ENCODE results near the gene SIAH2. TPM values are rescaled to one million over a fixed set of nuclear protein-coding genes. Genes with fewer than 3 reads are reported as not detected.

SIAH2 gene
- polyA plus RNA-seq, 1 of the 3 experiments (the other 2 are of a cell fraction), result 18.4 TPM

GRCh38 chr3:150806185-150806835 is 43.3 kb upstream of the SIAH2 start:
- ChIA-PET POLR2A (no interaction called here), CTCF (interaction anchor here (4.0 kb wide), 1 partner anchor 19 kb away, joined by 20 read pairs; no protein-coding TSS in a partner anchor)
- Histone ChIP-seq H3K79me2 (ENCODE audit: insufficient read depth) (no peaks in the 10 kb centered on the region), H3K36me3 (replicated peaks in 1 of 2; ENCODE audit: control insufficient read depth in 1 of 2, insufficient read depth in 2 of 2, low read length in 1 of 2) (no peaks in the 10 kb centered on the region), H3K27ac (ENCODE audit: low read depth in 2 of 2, low read length in 1 of 2) (no peak overlapping the region), H3K9me2 (0 out of 2 replicates have a peak, but pooled peaks cover 3% of the 10 kb centered on the region), H3K4me3 (ENCODE audit: low read depth in 2 of 2, low read length in 1 of 2) (no peak overlapping the region), H4K20me1 (ENCODE audit: insufficient read depth) (no peaks in the 10 kb centered on the region), H3K9ac (no peak overlapping the region), H3K4me1 (ENCODE audit: control insufficient read depth in 1 of 2, insufficient read depth in 2 of 2, low read depth in 1 of 2, low read length in 1 of 2) (no peaks in the 10 kb centered on the region), H3K4me2 (no peak overlapping the region), H2AFZ (ENCODE audit: low read depth) (no peak overlapping the region), H3K9me3 (no peaks in the 10 kb centered on the region), H3K27me3 (ENCODE audit: insufficient read depth) (peaks cover 43% of the 10 kb centered on the region), H3F3A (replicated peaks; ENCODE audit: insufficient read depth) (no peaks in the 10 kb centered on the region)
- 33% methylated on average over 5 of the region's 5 CpGs for WGBS (ENCODE audit: low lambda C conversion rate)
- TF ChIP-seq, protein P1, sequence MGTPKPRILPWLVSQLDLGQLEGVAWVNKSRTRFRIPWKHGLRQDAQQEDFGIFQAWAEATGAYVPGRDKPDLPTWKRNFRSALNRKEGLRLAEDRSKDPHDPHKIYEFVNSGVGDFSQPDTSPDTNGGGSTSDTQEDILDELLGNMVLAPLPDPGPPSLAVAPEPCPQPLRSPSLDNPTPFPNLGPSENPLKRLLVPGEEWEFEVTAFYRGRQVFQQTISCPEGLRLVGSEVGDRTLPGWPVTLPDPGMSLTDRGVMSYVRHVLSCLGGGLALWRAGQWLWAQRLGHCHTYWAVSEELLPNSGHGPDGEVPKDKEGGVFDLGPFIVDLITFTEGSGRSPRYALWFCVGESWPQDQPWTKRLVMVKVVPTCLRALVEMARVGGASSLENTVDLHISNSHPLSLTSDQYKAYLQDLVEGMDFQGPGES (IDR thresholded peaks at IDR 0.05; ENCODE audit: low read depth, low read length), result no peak
- TF ChIP-seq NFIC (IDR thresholded peaks at IDR 0.05; ENCODE audit: borderline replicate concordance) (no peak), MEF2A (IDR thresholded peaks at IDR 0.05; ENCODE audit: borderline replicate concordance, low read depth) (no peak), EZH2phosphoT487 (IDR thresholded peaks at IDR 0.05; ENCODE audit: borderline replicate concordance, low read depth) (no peak), TEAD4 (IDR thresholded peaks at IDR 0.05; ENCODE audit: borderline replicate concordance, insufficient read depth) (no peak)
- DNase-seq, result no peak

GRCh38 chr3:150805354-150805753 is 42.4 kb upstream of the SIAH2 start:
- H3K4me1 ChIP-seq (ENCODE audit: control insufficient read depth in 1 of 2, insufficient read depth in 2 of 2, low read depth in 1 of 2, low read length in 1 of 2), result no peaks in the 10 kb centered on the region
- POLR2A ChIA-PET, result no interaction called here
- no peak overlapping the region for H3K4me3 ChIP-seq (ENCODE audit: low read depth in 2 of 2, low read length in 1 of 2)
- DNase-seq, result no peak
- H3K27me3 ChIP-seq (ENCODE audit: insufficient read depth), result peaks cover 38% of the 10 kb centered on the region
- no peak overlapping the region for H2AFZ ChIP-seq (ENCODE audit: low read depth)
- no peaks in the 10 kb centered on the region for H3K9me3 ChIP-seq
- H3K79me2 ChIP-seq (ENCODE audit: insufficient read depth), result no peaks in the 10 kb centered on the region
- no peak overlapping the region for H3K4me2 ChIP-seq
- H3K9me2 ChIP-seq, result 0 out of 2 replicates have a peak, but pooled peaks cover 3% of the 10 kb centered on the region
- CTCF ChIA-PET, result interaction anchor here (4.0 kb wide), 1 partner anchor 18 kb away, joined by 20 read pairs; no protein-coding TSS in a partner anchor
- no peaks in the 10 kb centered on the region for H4K20me1 ChIP-seq (ENCODE audit: insufficient read depth)
- no peak overlapping the region for H3K9ac ChIP-seq
- no peaks in the 10 kb centered on the region for H3F3A ChIP-seq (replicated peaks; ENCODE audit: insufficient read depth)
- H3K36me3 ChIP-seq (replicated peaks in 1 of 2; ENCODE audit: control insufficient read depth in 1 of 2, insufficient read depth in 2 of 2, low read length in 1 of 2), result no peaks in the 10 kb centered on the region
- 3% methylated on average over 2 of the region's 2 CpGs for WGBS (ENCODE audit: low lambda C conversion rate)
- no peak overlapping the region for H3K27ac ChIP-seq (ENCODE audit: low read depth in 2 of 2, low read length in 1 of 2)
- TF ChIP-seq, protein P2, sequence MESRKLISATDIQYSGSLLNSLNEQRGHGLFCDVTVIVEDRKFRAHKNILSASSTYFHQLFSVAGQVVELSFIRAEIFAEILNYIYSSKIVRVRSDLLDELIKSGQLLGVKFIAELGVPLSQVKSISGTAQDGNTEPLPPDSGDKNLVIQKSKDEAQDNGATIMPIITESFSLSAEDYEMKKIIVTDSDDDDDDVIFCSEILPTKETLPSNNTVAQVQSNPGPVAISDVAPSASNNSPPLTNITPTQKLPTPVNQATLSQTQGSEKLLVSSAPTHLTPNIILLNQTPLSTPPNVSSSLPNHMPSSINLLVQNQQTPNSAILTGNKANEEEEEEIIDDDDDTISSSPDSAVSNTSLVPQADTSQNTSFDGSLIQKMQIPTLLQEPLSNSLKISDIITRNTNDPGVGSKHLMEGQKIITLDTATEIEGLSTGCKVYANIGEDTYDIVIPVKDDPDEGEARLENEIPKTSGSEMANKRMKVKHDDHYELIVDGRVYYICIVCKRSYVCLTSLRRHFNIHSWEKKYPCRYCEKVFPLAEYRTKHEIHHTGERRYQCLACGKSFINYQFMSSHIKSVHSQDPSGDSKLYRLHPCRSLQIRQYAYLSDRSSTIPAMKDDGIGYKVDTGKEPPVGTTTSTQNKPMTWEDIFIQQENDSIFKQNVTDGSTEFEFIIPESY (IDR thresholded peaks at IDR 0.05; ENCODE audit: borderline replicate concordance, low read depth), result no peak
- TF ChIP-seq RCOR1 (IDR thresholded peaks at IDR 0.05; ENCODE audit: low read length) (no peak), EZH2phosphoT487 (IDR thresholded peaks at IDR 0.05; ENCODE audit: borderline replicate concordance, low read depth) (no peak), MEF2A (IDR thresholded peaks at IDR 0.05; ENCODE audit: borderline replicate concordance, low read depth) (no peak), TEAD4 (IDR thresholded peaks at IDR 0.05; ENCODE audit: borderline replicate concordance, insufficient read depth) (no peak), RAD21 (IDR thresholded peaks at IDR 0.05; ENCODE audit: low read length) (no peak), RXRA (IDR thresholded peaks at IDR 0.05; ENCODE audit: borderline replicate concordance, low read depth) (no peak), PBX3 (IDR thresholded peaks at IDR 0.05) (no peak), ELF1 (IDR thresholded peaks at IDR 0.05) (no peak), TCF12 (IDR thresholded peaks at IDR 0.05) (no peak), CTCF (IDR thresholded peaks at IDR 0.05) (no peak), SIN3A (IDR thresholded peaks at IDR 0.05; ENCODE audit: borderline replicate concordance, low read depth, low read length) (no peak), YY1 (IDR thresholded peaks at IDR 0.05; ENCODE audit: low read depth) (no peak), GATA2 (CRISPR knock-in tag; IDR thresholded peaks at IDR 0.05) (no peak)
- TF ChIP-seq, protein P3, sequence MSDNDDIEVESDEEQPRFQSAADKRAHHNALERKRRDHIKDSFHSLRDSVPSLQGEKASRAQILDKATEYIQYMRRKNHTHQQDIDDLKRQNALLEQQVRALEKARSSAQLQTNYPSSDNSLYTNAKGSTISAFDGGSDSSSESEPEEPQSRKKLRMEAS (IDR thresholded peaks at IDR 0.05; ENCODE audit: low read depth), result no peak
